SK-N-SH treated with all-trans-retinoic acid at 6 μM for 48 hours (cell line): ENCODE results near the gene RITA1.

Experiments
- ATAC-seq: fragments of 200-7000 bp; cut with Tn5 transposase; 3 replicates; pipeline ENCODE4 v1.9.1; 2020; ENCODE audit warnings: mild to moderate bottlenecking, moderate library complexity
- ARNTL ChIP-seq: fragments of 450-650 bp; formaldehyde crosslinking; IDR thresholded peaks from 2 replicates; pipeline ENCODE4 v1.5.0; 2020; ENCODE audit warnings: low read depth, mild to moderate bottlenecking, moderate library complexity, borderline replicate concordance
- CREB5 ChIP-seq: fragments of 250-450 bp; sonication (Bioruptor Pico); IDR thresholded peaks from 2 replicates; pipeline ENCODE4 v1.5.1; 2020; ENCODE audit warnings: low read depth, mild to moderate bottlenecking, moderate library complexity
- ESRRG ChIP-seq: fragments of 250-450 bp; sonication (Bioruptor Pico); IDR thresholded peaks from 2 replicates; pipeline ENCODE4 v1.6.1; 2021; ENCODE audit warnings: mild to moderate bottlenecking
- GLIS3 ChIP-seq: fragments of 250-450 bp; sonication (Bioruptor Pico); IDR thresholded peaks from 2 replicates; pipeline ENCODE4 v1.5.0; 2020; ENCODE audit warnings: mild to moderate bottlenecking, moderate library complexity
- ISL1 ChIP-seq: fragments of 250-450 bp; sonication (Bioruptor Pico); IDR thresholded peaks from 2 replicates; pipeline ENCODE4 v2.1.2; 2022; ENCODE audit warnings: mild to moderate bottlenecking, moderate library complexity
- OSR1 ChIP-seq: fragments of 250-450 bp; sonication (Bioruptor Pico); IDR thresholded peaks from 2 replicates; pipeline ENCODE4 v1.8.0; 2022; ENCODE audit warnings: moderate library complexity, mild to moderate bottlenecking, inconsistent platforms
- PATZ1 ChIP-seq: fragments of 250-450 bp; sonication (Bioruptor Pico); IDR thresholded peaks from 2 replicates; pipeline ENCODE4 v1.8.0; 2020; ENCODE audit warnings: mild to moderate bottlenecking, moderate library complexity, borderline replicate concordance
- PPARA ChIP-seq: fragments of 250-450 bp; sonication (Bioruptor Pico); IDR thresholded peaks from 2 replicates; pipeline ENCODE4 v1.5.0; 2020; ENCODE audit warnings: mild to moderate bottlenecking, borderline replicate concordance
- RARB ChIP-seq: fragments of 250-450 bp; sonication (Bioruptor Pico); IDR thresholded peaks from 2 replicates; pipeline ENCODE4 v1.8.0; 2021; ENCODE audit warnings: mild to moderate bottlenecking, moderate library complexity
- SNAI2 ChIP-seq: fragments of 250-450 bp; sonication (Bioruptor Pico); IDR thresholded peaks from 2 replicates; pipeline ENCODE4 v1.5.0; 2020; ENCODE audit warnings: mild to moderate bottlenecking, moderate library complexity
- TOX ChIP-seq: fragments of 250-450 bp; sonication (Bioruptor Pico); IDR thresholded peaks from 2 replicates; pipeline ENCODE4 v1.8.0; 2021; ENCODE audit warnings: mild to moderate bottlenecking, moderate library complexity, borderline replicate concordance
- TSHZ2 ChIP-seq: fragments of 250-450 bp; sonication (Bioruptor Pico); IDR thresholded peaks from 2 replicates; pipeline ENCODE4 v1.5.0; 2020; ENCODE audit warnings: mild to moderate bottlenecking, moderate library complexity
- ZC3H10 ChIP-seq: fragments of 250-450 bp; sonication (Bioruptor Pico); IDR thresholded peaks from 2 replicates; pipeline ENCODE4 v1.5.1; 2021; ENCODE audit warnings: mild to moderate bottlenecking, moderate library complexity
- ZFP30 ChIP-seq: fragments of 450-650 bp; formaldehyde crosslinking; IDR thresholded peaks from 2 replicates; pipeline ENCODE4 v1.5.0; 2022; ENCODE audit warnings: mild to moderate bottlenecking, moderate library complexity
- ZNF565 ChIP-seq: fragments of 450-650 bp; formaldehyde crosslinking; conservative IDR thresholded peaks from 2 replicates; pipeline ENCODE4 v1.5.0; 2020; ENCODE audit warnings: low read depth, mild to moderate bottlenecking, moderate library complexity
- ZNF70 ChIP-seq: fragments of 450-650 bp; formaldehyde crosslinking; IDR thresholded peaks from 2 replicates; pipeline ENCODE4 v1.5.0; 2020; ENCODE audit warnings: mild to moderate bottlenecking, moderate library complexity
- ZNF8 ChIP-seq: fragments of 450-650 bp; formaldehyde crosslinking; IDR thresholded peaks from 2 replicates; pipeline ENCODE4 v1.5.0; 2020; ENCODE audit warnings: mild to moderate bottlenecking, moderate library complexity
- TF ChIP-seq, protein P1 (sequence below): fragments of 250-450 bp; sonication (Bioruptor Pico); IDR thresholded peaks from 2 replicates; pipeline ENCODE4 v1.8.0; 2021; ENCODE audit warnings: low read depth, mild to moderate bottlenecking, moderate library complexity, borderline replicate concordance
- TF ChIP-seq, protein P2 (sequence below): fragments of 250-450 bp; sonication (Bioruptor Pico); IDR thresholded peaks from 2 replicates; pipeline ENCODE4 v1.5.1; 2021; ENCODE audit warnings: mild to moderate bottlenecking, moderate library complexity

Gene RITA1

GRCh38 chr12:113137861-113138783 lies 47.4 kb upstream of the RITA1 start:
- TF ChIP-seq ZNF565 (CRISPR knock-in tag): no peak
- TF ChIP-seq ISL1 (CRISPR knock-in tag): no peak
- no peak for TF ChIP-seq OSR1 (CRISPR knock-in tag)
- TF ChIP-seq, protein P1, sequence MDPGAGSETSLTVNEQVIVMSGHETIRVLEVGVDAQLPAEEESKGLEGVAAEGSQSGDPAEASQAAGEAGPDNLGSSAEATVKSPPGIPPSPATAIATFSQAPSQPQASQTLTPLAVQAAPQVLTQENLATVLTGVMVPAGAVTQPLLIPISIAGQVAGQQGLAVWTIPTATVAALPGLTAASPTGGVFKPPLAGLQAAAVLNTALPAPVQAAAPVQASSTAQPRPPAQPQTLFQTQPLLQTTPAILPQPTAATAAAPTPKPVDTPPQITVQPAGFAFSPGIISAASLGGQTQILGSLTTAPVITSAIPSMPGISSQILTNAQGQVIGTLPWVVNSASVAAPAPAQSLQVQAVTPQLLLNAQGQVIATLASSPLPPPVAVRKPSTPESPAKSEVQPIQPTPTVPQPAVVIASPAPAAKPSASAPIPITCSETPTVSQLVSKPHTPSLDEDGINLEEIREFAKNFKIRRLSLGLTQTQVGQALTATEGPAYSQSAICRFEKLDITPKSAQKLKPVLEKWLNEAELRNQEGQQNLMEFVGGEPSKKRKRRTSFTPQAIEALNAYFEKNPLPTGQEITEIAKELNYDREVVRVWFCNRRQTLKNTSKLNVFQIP (CRISPR knock-in tag): no peak
- no peak for TF ChIP-seq SNAI2 (CRISPR knock-in tag)
- TF ChIP-seq ZNF8 (CRISPR knock-in tag): no peak
- TF ChIP-seq, protein P2, sequence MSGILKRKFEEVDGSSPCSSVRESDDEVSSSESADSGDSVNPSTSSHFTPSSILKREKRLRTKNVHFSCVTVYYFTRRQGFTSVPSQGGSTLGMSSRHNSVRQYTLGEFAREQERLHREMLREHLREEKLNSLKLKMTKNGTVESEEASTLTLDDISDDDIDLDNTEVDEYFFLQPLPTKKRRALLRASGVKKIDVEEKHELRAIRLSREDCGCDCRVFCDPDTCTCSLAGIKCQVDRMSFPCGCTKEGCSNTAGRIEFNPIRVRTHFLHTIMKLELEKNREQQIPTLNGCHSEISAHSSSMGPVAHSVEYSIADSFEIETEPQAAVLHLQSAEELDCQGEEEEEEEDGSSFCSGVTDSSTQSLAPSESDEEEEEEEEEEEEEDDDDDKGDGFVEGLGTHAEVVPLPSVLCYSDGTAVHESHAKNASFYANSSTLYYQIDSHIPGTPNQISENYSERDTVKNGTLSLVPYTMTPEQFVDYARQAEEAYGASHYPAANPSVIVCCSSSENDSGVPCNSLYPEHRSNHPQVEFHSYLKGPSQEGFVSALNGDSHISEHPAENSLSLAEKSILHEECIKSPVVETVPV (CRISPR knock-in tag): no peak
- TF ChIP-seq TOX: no peak
- no peak for TF ChIP-seq ARNTL
- no peak for TF ChIP-seq PATZ1 (CRISPR knock-in tag)
- TF ChIP-seq GLIS3: no peak

GRCh38 chr12:113138826-113139225 lies 46.7 kb upstream of the RITA1 start:
- ATAC-seq: no peak
- no peak for TF ChIP-seq RARB (CRISPR knock-in tag)
- no peak for TF ChIP-seq GLIS3
- TF ChIP-seq ARNTL: no peak
- no peak for TF ChIP-seq ISL1 (CRISPR knock-in tag)
- TF ChIP-seq ESRRG (CRISPR knock-in tag): no peak
- no peak for TF ChIP-seq OSR1 (CRISPR knock-in tag)
- TF ChIP-seq, protein P1 (CRISPR knock-in tag): no peak
- no peak for TF ChIP-seq SNAI2 (CRISPR knock-in tag)
- no peak for TF ChIP-seq ZNF70 (CRISPR knock-in tag)
- no peak for TF ChIP-seq TSHZ2 (CRISPR knock-in tag)
- no peak for TF ChIP-seq PPARA (CRISPR knock-in tag)
- TF ChIP-seq, protein P2 (CRISPR knock-in tag): no peak
- no peak for TF ChIP-seq PATZ1 (CRISPR knock-in tag)
- no peak for TF ChIP-seq ZNF8 (CRISPR knock-in tag)
- no peak for TF ChIP-seq ZFP30
- no peak for TF ChIP-seq ZC3H10 (CRISPR knock-in tag)
- TF ChIP-seq CREB5: no peak

More at GRCh38 chr12:113137861-113138783, 47.4 kb upstream of the RITA1 start:
- no peak for ATAC-seq
